RWPE2 (cell line): Measurements from ENCODE around the gene MRO.

Experiments used
- ATAC-seq: fragments of 200-7000 bp; cut with Tn5 transposase; 3 replicates; pipeline ENCODE4 v1.9.1; 2021; ENCODE audit warnings: low read depth
- DNase-seq: peaks from one replicate; pipeline ENCODE4 v3.0.0-alpha.2; 2020; ENCODE audit warnings: low spot score
- H3K27ac ChIP-seq: fragments of 450-650 bp; 2 replicates; pipeline ENCODE4 v1.5.1; 2017; ENCODE audit warnings: mild to moderate bottlenecking; ENCODE audit not compliant: poor library complexity, severe bottlenecking
- H3K27me3 ChIP-seq: fragments of 250-450 bp; sonication (Bioruptor Pico); 2 replicates; pipeline ENCODE4 v1.5.1; 2021; ENCODE audit warnings: mild to moderate bottlenecking, moderate library complexity; ENCODE audit not compliant: insufficient read depth, poor library complexity, severe bottlenecking
- H3K36me3 ChIP-seq: fragments of 250-450 bp; sonication (Bioruptor Pico); 2 replicates; pipeline ENCODE4 v1.5.1; 2020; ENCODE audit warnings: low read depth, mild to moderate bottlenecking, moderate library complexity
- H3K4me1 ChIP-seq: fragments of 250-450 bp; sonication (Bioruptor Pico); 2 replicates; pipeline ENCODE4 v1.5.1; 2021; ENCODE audit warnings: mild to moderate bottlenecking, moderate library complexity; ENCODE audit not compliant: insufficient read depth, poor library complexity, severe bottlenecking
- H3K4me3 ChIP-seq: fragments of 250-450 bp; sonication (Bioruptor Pico); 2 replicates; pipeline ENCODE4 v1.5.1; 2021; ENCODE audit warnings: mild to moderate bottlenecking, moderate library complexity; ENCODE audit not compliant: severe bottlenecking
- H3K9me3 ChIP-seq: fragments of 250-450 bp; sonication (Bioruptor Pico); 2 replicates; pipeline ENCODE4 v1.5.1; 2021; ENCODE audit warnings: mild to moderate bottlenecking, moderate library complexity; ENCODE audit not compliant: severe bottlenecking
- TF ChIP-seq, protein P1 (sequence below): fragments of 450-650 bp; IDR thresholded peaks from one replicate; pipeline ENCODE4 v1.5.1; 2017; ENCODE audit warnings: mild to moderate bottlenecking, moderate library complexity; ENCODE audit not compliant: poor library complexity, severe bottlenecking

Gene MRO

DNA sequence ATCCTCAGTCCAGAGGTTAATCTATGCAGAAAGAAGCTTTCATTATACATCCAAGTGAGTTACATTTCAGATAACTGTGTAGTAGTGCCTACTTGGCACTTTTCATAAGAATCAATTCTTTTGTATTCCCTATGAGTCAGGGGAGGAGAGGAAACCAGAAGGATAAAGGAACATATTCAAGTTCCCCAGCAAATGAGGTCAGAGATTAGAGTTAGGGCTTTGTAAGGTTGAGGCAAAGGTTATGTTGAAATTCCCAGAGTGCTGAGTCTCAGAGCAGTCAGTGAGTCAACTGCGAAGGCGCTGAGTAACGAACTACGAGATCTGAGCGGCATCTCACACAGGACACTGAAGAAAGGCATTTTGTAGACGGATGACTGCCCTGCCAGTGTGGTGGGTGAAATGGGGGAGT is 34.1 kb upstream of the MRO start:
- peak; percentile 64 for DNase-seq
- Histone ChIP-seq H3K4me3 (no peak overlapping the region), H3K27ac (peak overlapping the region; percentile 78), H3K27me3 (no peaks in the 10 kb centered on the region), H3K36me3 (no peaks in the 10 kb centered on the region), H3K9me3 (no peaks in the 10 kb centered on the region), H3K4me1 (peaks cover 11% of the 10 kb centered on the region)
- TF ChIP-seq, protein P1, sequence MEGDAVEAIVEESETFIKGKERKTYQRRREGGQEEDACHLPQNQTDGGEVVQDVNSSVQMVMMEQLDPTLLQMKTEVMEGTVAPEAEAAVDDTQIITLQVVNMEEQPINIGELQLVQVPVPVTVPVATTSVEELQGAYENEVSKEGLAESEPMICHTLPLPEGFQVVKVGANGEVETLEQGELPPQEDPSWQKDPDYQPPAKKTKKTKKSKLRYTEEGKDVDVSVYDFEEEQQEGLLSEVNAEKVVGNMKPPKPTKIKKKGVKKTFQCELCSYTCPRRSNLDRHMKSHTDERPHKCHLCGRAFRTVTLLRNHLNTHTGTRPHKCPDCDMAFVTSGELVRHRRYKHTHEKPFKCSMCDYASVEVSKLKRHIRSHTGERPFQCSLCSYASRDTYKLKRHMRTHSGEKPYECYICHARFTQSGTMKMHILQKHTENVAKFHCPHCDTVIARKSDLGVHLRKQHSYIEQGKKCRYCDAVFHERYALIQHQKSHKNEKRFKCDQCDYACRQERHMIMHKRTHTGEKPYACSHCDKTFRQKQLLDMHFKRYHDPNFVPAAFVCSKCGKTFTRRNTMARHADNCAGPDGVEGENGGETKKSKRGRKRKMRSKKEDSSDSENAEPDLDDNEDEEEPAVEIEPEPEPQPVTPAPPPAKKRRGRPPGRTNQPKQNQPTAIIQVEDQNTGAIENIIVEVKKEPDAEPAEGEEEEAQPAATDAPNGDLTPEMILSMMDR = no peak
- ATAC-seq = peak; percentile 97

DNA sequence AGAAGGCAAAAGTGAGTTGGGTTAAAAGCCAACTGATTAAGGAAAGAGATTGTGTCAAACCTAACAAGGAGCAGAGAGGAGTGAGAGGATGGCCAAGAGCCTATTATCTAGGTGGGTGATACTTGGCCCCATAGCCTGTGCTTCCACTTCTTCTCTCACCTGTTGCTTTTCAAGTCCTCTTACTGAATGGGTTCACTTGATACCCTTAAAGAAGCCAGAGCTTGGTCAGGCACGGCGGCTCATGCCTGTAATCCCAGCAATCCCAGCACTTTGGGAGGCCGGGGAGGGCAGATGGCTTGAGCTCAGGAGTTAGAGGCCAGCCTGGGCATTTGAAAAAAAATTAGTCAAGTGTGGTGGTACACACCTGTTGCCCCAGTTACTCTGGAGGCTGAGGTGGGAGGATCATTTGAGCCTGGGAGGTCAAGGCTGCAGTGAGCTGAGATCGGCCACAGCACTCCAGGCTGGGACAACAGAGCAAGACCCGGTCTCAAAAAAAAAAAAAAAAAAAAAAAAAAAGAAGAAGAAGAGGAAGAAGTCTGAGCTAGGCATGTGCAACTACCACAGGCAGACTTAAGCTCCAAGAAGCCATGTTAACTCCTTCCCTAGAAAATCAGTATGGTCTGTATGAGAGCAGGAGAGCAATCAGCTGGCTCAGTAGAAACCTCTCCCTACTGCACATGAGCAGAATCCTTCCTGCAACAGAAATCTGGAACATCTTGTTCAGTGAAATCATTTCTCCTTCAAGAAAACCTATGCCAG is 30.7 kb upstream of the MRO start:
- ATAC-seq = no peak
- H3K27me3 ChIP-seq = no peaks in the 10 kb centered on the region
- DNase-seq = no peak
- no peaks in the 10 kb centered on the region for H3K9me3 ChIP-seq
- H3K4me3 ChIP-seq = no peak overlapping the region
- TF ChIP-seq, protein P1 = no peak
- peaks cover 11% of the 10 kb centered on the region for H3K4me1 ChIP-seq
- H3K36me3 ChIP-seq = no peaks in the 10 kb centered on the region
- H3K27ac ChIP-seq = no peak overlapping the region

DNA sequence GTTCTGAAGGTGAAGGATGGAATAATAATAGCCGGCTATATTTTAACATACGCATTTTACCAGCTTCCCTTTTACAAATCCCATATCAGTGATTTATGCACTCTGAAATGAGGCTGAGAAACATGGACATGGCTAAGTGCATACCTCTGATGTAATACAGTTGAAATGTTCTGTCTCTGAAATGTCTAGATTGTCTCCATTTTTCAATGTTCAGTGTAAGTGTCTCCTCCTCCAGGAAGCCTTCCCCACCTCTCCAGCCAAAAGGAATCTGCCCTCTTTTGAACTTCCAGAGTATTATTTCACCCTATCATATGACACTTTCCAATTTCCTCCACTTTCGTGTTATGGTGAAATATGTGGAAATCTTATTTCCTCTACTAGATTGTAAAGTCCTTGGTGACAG is 29.6 kb upstream of the MRO start:
- TF ChIP-seq, protein P1 = no peak
- no peak overlapping the region for H3K27ac ChIP-seq
- H3K27me3 ChIP-seq = no peaks in the 10 kb centered on the region
- no peak for DNase-seq
- H3K36me3 ChIP-seq = no peaks in the 10 kb centered on the region
- H3K9me3 ChIP-seq = no peaks in the 10 kb centered on the region
- H3K4me1 ChIP-seq = peaks cover 6% of the 10 kb centered on the region
- H3K4me3 ChIP-seq = no peak overlapping the region
- ATAC-seq = no peak

DNA sequence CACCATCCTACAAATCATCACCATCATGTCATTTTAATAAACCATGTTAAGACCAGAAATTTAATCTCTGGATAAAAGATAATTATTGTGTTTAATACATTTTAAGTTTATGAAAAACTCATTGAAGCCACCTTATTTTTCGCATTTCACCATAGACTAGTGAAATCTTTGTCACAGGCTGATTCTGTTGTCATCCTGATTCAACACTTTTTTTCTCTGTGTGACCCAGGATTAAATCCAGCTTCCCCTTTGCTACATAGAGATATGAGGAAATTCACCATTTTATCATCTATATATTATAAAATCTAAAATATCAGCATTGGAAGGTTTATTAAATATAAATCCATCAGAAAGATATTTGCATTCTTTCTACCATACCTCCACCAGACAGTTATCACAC is 29.2 kb upstream of the MRO start:
- no peaks in the 10 kb centered on the region for H3K9me3 ChIP-seq
- H3K27ac ChIP-seq = no peak overlapping the region
- TF ChIP-seq, protein P1 = no peak
- no peaks in the 10 kb centered on the region for H3K27me3 ChIP-seq
- H3K36me3 ChIP-seq = no peaks in the 10 kb centered on the region
- no peak for ATAC-seq
- no peak for DNase-seq
- H3K4me1 ChIP-seq = peaks cover 4% of the 10 kb centered on the region
- H3K4me3 ChIP-seq = no peak overlapping the region

DNA sequence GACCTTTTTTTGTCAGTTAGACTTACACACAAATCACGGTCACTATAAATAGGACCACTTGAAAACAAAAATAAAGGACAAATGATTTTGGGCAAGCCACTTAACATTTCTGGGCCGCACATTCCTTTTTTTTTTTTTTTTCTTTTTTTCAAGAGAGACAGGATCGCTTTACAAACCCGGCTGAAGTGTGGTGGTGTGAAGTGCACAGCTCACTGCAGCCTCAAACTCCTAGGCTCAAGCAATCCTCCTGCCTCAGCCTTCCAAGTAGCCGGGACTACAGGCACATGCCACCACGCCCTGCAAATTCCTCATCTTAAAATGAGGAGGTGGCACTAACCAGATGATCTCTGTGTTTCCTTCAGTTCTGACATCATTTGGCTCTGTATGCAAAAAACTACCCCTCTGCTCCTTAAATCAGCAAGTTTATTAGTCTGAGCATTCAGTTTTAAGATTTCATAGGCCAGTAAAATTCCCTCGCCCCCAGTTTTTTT is 28.3 kb upstream of the MRO start:
- Histone ChIP-seq H3K27ac (no peak overlapping the region), H3K4me3 (no peak overlapping the region), H3K27me3 (no peaks in the 10 kb centered on the region), H3K9me3 (no peaks in the 10 kb centered on the region), H3K4me1 (no peaks in the 10 kb centered on the region), H3K36me3 (no peaks in the 10 kb centered on the region)
- ATAC-seq = no peak
- no peak for DNase-seq
- TF ChIP-seq, protein P1 = no peak
